Karpas-422 (cell line): ENCODE results near the gene RSPH9. TPM values are rescaled to one million over a fixed set of nuclear protein-coding genes. Genes with fewer than 3 reads are reported as not detected.
"Not testable (repeated sequence)": the region's sequence is repeated elsewhere in the genome, so short reads cannot be mapped to it uniquely, and the experiment has no call there.

Experiments used
- DNase-seq: peaks from one replicate; pipeline ENCODE4 v3.0.0-alpha.2; 2015
- H2AFZ ChIP-seq: fragments of 200-600 bp; sonication (generic); 2 replicates; pipeline ENCODE4 v1.6.1; 2014; ENCODE audit warnings: antibody characterized with exemption, low read length, mixed read lengths
- H3K27ac ChIP-seq: fragments of 200-600 bp; sonication (generic); 2 replicates; pipeline ENCODE4 v1.5.1; 2014; ENCODE audit warnings: mild to moderate bottlenecking, low read length, moderate library complexity
- H3K27me3 ChIP-seq: fragments of 200-600 bp; sonication (generic); 2 replicates; pipeline ENCODE4 v1.6.1; 2014; ENCODE audit warnings: low read length, mixed read lengths
- H3K36me3 ChIP-seq: fragments of 200-600 bp; sonication (generic); 2 replicates; pipeline ENCODE4 v1.6.1; 2014; ENCODE audit warnings: low read length, mixed read lengths; ENCODE audit not compliant: insufficient read depth
- H3K4me1 ChIP-seq: fragments of 200-600 bp; sonication (generic); 2 replicates; pipeline ENCODE4 v1.6.1; 2014; ENCODE audit warnings: mild to moderate bottlenecking, low read length, mixed read lengths
- H3K4me2 ChIP-seq: fragments of 200-600 bp; sonication (generic); 2 replicates; pipeline ENCODE4 v1.6.1; 2014; ENCODE audit warnings: low read length, low read depth, mild to moderate bottlenecking; ENCODE audit not compliant: poor library complexity, severe bottlenecking
- H3K4me3 ChIP-seq: fragments of 200-600 bp; sonication (generic); 2 replicates; pipeline ENCODE4 v1.5.1; 2014; ENCODE audit warnings: mild to moderate bottlenecking, antibody characterized with exemption, low read length, mixed read lengths
- H3K79me2 ChIP-seq: fragments of 200-600 bp; sonication (generic); 2 replicates; pipeline ENCODE4 v1.6.1; 2014; ENCODE audit warnings: mild to moderate bottlenecking, low read length, mixed read lengths
- H3K9ac ChIP-seq: fragments of 200-600 bp; sonication (generic); 2 replicates; pipeline ENCODE4 v1.6.0; 2014; ENCODE audit warnings: low read length
- H3K9me2 ChIP-seq: fragments of 200-600 bp; sonication (generic), shearing (Covaris generic); replicated peaks from 2 replicates; pipeline ENCODE4 v1.6.0; 2014; ENCODE audit warnings: mild to moderate bottlenecking, low read length, moderate library complexity; ENCODE audit not compliant: insufficient read depth
- H3K9me3 ChIP-seq: fragments of 300-700, 200-600 bp; sonication (generic); 2 replicates; pipeline ENCODE4 v1.6.1; 2014; ENCODE audit warnings: low read length, mixed read lengths
- H4K20me1 ChIP-seq: fragments of 200-600 bp; sonication (generic); 2 replicates; pipeline ENCODE4 v1.6.1; 2014; ENCODE audit warnings: mild to moderate bottlenecking, antibody characterized with exemption, low read length, low read depth; ENCODE audit not compliant: insufficient read depth
- total RNA-seq: library from RNA; depleted of rRNA; stranded (reverse); fragments of >200 nt; shearing (Covaris generic); gene quantifications from 2 replicates; pipeline ENCODE4 v1.2.3, GENCODE V29; 2014; ENCODE audit warnings: low replicate concordance

Gene RSPH9
- total RNA-seq, 1 experiment from 2014 or later, result not detected

DNA sequence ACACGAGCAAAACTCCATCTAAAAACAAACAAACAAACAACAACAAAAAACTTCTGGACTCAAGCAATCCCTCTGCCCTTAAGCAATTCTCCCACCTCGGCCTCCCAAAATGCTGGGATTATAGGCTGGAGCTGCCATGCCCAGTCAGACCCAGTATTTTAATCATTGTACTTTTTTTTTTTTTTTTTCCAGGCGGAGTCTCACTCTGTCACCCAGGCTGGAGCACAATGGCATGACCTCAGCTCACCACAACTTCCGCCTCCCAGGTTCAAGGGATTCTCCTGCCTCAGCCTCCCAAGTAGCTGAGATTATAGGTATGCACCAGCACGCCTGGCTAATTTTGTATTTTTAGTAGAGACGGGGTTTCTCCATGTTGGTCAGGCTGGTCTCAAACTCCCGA lies 11.8 kb upstream of the RSPH9 start:
- not testable (repeated sequence) for H3K9me2 ChIP-seq, H2AFZ ChIP-seq, H3K4me2 ChIP-seq, H3K27me3 ChIP-seq, H3K9me3 ChIP-seq, H3K36me3 ChIP-seq, H3K4me3 ChIP-seq, H4K20me1 ChIP-seq, H3K27ac ChIP-seq, DNase-seq, H3K9ac ChIP-seq
- peaks cover 30% of the 10 kb centered on the region for H3K79me2 ChIP-seq
- H3K4me1 ChIP-seq, result peaks cover 44% of the 10 kb centered on the region

DNA sequence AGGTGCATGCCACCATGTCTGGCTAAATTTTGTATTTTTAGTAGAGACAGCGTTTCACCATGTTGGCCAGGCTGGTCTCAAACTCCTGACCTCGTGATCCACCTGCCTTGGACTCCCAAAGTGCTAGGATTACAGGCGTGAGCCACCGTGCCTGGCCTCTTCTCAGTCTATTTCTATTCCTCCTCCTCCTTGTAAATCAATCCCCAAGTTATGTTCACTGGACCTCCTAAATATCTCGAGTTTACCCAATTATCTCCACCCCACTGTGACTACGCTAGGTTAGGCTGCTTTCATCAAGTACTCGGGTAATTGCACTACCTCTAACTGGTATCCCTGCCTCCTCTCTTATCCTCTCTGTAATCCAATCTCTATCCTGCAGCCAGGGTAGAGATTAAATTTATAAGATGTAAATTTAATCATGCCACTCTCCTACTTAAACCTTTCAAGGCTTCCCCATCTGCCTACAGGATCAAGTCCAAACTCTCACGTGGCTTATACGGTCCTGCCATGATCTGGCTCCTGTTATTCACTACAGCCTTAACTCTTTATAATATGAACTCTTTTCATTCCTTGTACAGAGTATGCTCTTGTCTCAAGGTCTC lies 10.0 kb upstream of the RSPH9 start:
- Histone ChIP-seq H3K9me2 (no peaks in the 10 kb centered on the region), H3K9ac (peak overlapping the region; percentile 93), H3K4me2 (peak overlapping the region; percentile 80), H3K9me3 (no peaks in the 10 kb centered on the region), H3K4me3 (peak overlapping the region; percentile 87; the same call in 1 of the 2 replicates), H4K20me1 (no peaks in the 10 kb centered on the region; the same call in 1 of the 2 replicates), H3K27ac (peak overlapping the region; percentile 54), H3K27me3 (no peaks in the 10 kb centered on the region), H3K4me1 (peaks cover 41% of the 10 kb centered on the region), H2AFZ (peak overlapping the region; percentile 51), H3K79me2 (peaks cover 38% of the 10 kb centered on the region), H3K36me3 (peaks cover 6% of the 10 kb centered on the region; the same call in 1 of the 2 replicates)
- DNase-seq, result no peak

GRCh38 chr6:43635387-43636307 lies 9.2 kb upstream of the RSPH9 start, which contains the start of gene MAD2L1BP:
Gene MAD2L1BP, plus strand, starts transcription at chr6:43635840. Its CDS starts 36 bp downstream, at chr6:43635876.
- peak within 1 kb of the TSS; percentile 87 for H3K4me3 ChIP-seq
- peaks cover 47% of the 10 kb centered on the region for H3K79me2 ChIP-seq
- H3K4me1 ChIP-seq, result peaks cover 33% of the 10 kb centered on the region

DNA sequence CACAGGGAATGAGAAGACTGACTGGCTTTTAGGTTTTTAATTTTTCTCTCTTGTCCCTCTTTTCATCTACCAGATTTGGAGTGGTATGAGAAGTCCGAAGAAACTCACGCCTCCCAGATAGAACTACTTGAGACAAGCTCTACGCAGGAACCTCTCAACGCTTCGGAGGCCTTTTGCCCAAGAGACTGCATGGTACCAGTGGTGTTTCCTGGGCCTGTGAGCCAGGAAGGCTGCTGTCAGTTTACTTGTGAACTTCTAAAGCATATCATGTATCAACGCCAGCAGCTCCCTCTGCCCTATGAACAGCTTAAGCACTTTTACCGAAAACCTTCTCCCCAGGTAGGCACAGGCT lies 8.6 kb upstream of the RSPH9 start:
- Histone ChIP-seq H3K9me3 (no peaks in the 10 kb centered on the region), H3K4me3 (peak overlapping the region; percentile 87), H3K4me1 (peaks cover 29% of the 10 kb centered on the region), H3K27me3 (no peaks in the 10 kb centered on the region), H2AFZ (0 out of 2 replicates have a peak overlapping the region, but pooled peaks have one; percentile 51), H3K4me2 (peak overlapping the region; percentile 80), H3K9ac (peak overlapping the region; percentile 93), H4K20me1 (no peaks in the 10 kb centered on the region; the same call in 1 of the 2 replicates), H3K27ac (peak overlapping the region; percentile 70), H3K36me3 (peaks cover 15% of the 10 kb centered on the region; the same call in 1 of the 2 replicates), H3K79me2 (peaks cover 48% of the 10 kb centered on the region), H3K9me2 (no peaks in the 10 kb centered on the region)
- peak; percentile 65 for DNase-seq

More at GRCh38 chr6:43635387-43636307, 9.2 kb upstream of the RSPH9 start, which contains the start of gene MAD2L1BP:
- Histone ChIP-seq H3K27me3 (no peaks in the 10 kb centered on the region), H2AFZ (peak within 1 kb of the TSS; percentile 51), H4K20me1 (no peaks in the 10 kb centered on the region; the same call in 1 of the 2 replicates), H3K9ac (peak within 1 kb of the TSS; percentile 93), H3K4me2 (peak within 1 kb of the TSS; percentile 80), H3K27ac (peak within 1 kb of the TSS; percentile 70), H3K9me2 (no peaks in the 10 kb centered on the region), H3K9me3 (no peaks in the 10 kb centered on the region), H3K36me3 (peaks cover 14% of the 10 kb centered on the region; the same call in 1 of the 2 replicates)
- peak; percentile 95 for DNase-seq

- H3K27ac ChIP-seq, result no peak overlapping the region
- no peaks in the 10 kb centered on the region; the same call in 1 of the 2 replicates for H4K20me1 ChIP-seq
- H3K27me3 ChIP-seq, result no peaks in the 10 kb centered on the region
- peaks cover 50% of the 10 kb centered on the region for H3K79me2 ChIP-seq
- DNase-seq, result no peak
- H3K4me1 ChIP-seq, result peaks cover 24% of the 10 kb centered on the region
- H2AFZ ChIP-seq, result no peak overlapping the region
- no peak overlapping the region for H3K4me3 ChIP-seq
- H3K36me3 ChIP-seq, result peaks cover 17% of the 10 kb centered on the region; the same call in 1 of the 2 replicates
- no peak overlapping the region for H3K4me2 ChIP-seq
- no peak overlapping the region for H3K9ac ChIP-seq
- H3K9me3 ChIP-seq, result no peaks in the 10 kb centered on the region
- no peaks in the 10 kb centered on the region for H3K9me2 ChIP-seq
Observed at GRCh38 chr6:43639984-43640800, 4.6 kb upstream of the RSPH9 start.

DNA sequence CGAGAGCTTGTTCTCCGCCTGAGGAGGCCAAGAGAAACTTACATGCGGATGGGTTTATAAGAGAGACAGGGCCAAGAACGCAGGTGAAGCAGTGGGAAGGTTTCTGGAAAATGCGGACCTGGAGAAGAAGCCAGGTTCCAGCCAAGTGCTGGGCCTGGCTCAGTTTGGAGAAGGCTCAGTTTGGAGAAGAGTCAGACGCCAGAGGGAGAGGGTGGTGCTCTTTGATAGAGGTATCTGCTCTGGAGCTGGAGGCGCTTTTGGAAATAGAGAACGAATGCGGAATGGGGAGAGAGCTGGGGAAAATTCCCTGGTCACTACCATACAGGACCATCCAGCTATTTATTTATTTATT lies 753 bp downstream of the RSPH9 start:
- Histone ChIP-seq H3K27me3 (no peaks in the 10 kb centered on the region), H3K4me1 (no peaks in the 10 kb centered on the region), H3K79me2 (peaks cover 4% of the 10 kb centered on the region), H3K9me2 (no peaks in the 10 kb centered on the region), H4K20me1 (no peaks in the 10 kb centered on the region), H3K9me3 (no peaks in the 10 kb centered on the region), H2AFZ (no peak overlapping the region), H3K4me2 (no peak overlapping the region), H3K27ac (no peak overlapping the region), H3K36me3 (peaks cover 4% of the 10 kb centered on the region; the same call in 1 of the 2 replicates), H3K4me3 (no peak overlapping the region), H3K9ac (no peak overlapping the region)
- no peak for DNase-seq

DNA sequence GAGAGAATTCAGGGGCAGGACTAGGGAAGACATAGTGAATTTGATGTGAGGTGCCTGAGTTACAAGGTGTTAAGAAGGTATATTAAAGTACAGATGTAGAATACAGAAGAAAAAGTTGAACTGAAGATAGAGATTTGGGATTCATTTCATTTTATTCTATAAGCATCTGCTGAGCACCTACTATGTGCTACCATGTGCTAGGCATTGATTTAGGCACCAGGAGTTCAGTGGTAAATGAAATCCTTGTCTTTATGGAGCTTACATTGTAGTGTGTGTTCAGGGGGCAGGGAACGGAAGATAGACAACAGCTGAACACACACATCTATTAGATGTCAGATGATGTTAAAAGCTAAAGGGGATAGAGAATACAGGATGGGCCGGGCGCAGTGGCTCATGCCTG lies 2.8 kb downstream of the RSPH9 start:
- H2AFZ ChIP-seq, result no peak overlapping the region
- no peaks in the 10 kb centered on the region for H3K4me1 ChIP-seq
- no peak for DNase-seq
- no peaks in the 10 kb centered on the region for H3K79me2 ChIP-seq
- H3K27ac ChIP-seq, result no peak overlapping the region
- no peaks in the 10 kb centered on the region for H3K36me3 ChIP-seq
- no peak overlapping the region for H3K4me2 ChIP-seq
- no peaks in the 10 kb centered on the region for H3K9me2 ChIP-seq
- H3K9ac ChIP-seq, result no peak overlapping the region
- no peaks in the 10 kb centered on the region for H3K27me3 ChIP-seq
- H4K20me1 ChIP-seq, result no peaks in the 10 kb centered on the region
- no peaks in the 10 kb centered on the region for H3K9me3 ChIP-seq
- no peak overlapping the region for H3K4me3 ChIP-seq
